ENCODE results near the gene FAM210B.

- TF ChIP-seq EP300 (IDR thresholded peaks at IDR 0.05; ENCODE audit: borderline replicate concordance) (no peak), TAF1 (IDR thresholded peaks at IDR 0.05; ENCODE audit: low read depth) (no peak), ZBTB7A (IDR thresholded peaks at IDR 0.05; ENCODE audit: low read depth) (no peak)
Measured at GRCh38 chr20:56323206-56323605, 35.6 kb upstream of the FAM210B start.

Measured in Ishikawa (cell line).